Tibial nerve (tissue), 4 donors: ENCODE results near the gene AFAP1L2. TPM values are rescaled to one million over a fixed set of nuclear protein-coding genes. Genes with fewer than 3 reads are reported as not detected.
A peak's percentile ranks its signal among the peaks of the same experiment; 100 is the strongest.

Experiments used
- DNase-seq, 2 donors: peaks; one replicate each; pipeline ENCODE4 v3.0.0-alpha.2; 2019; ENCODE audit warnings: low spot score in 2 of 2
- H3K27ac ChIP-seq, 4 donors: fragments of 200-600 bp; sonication (generic) in 3 of 4; one replicate each; pipeline ENCODE4 v1.5.1; 2017 to 2019; ENCODE audit warnings: mild to moderate bottlenecking in 1 of 4
- H3K27me3 ChIP-seq, 2 donors: fragments of 200-600 bp; sonication (generic) in 1 of 2; one replicate each; pipeline versions ENCODE4 v1.5.1 to v1.6.0; 2017 to 2019
- H3K36me3 ChIP-seq, 3 donors: fragments of 200-600 bp; sonication (generic); one replicate each; pipeline ENCODE4 v1.5.1; 2018 to 2019
- H3K4me1 ChIP-seq, 4 donors: fragments of 200-600 bp; sonication (generic) in 3 of 4; one replicate each; pipeline ENCODE4 v1.5.1; 2017 to 2019
- H3K4me3 ChIP-seq, 4 donors: fragments of 200-600 bp; sonication (generic) in 3 of 4; one replicate each; pipeline ENCODE4 v1.5.1; 2017 to 2019; ENCODE audit warnings: mild to moderate bottlenecking in 1 of 4, moderate library complexity in 1 of 4
- H3K9me3 ChIP-seq, 4 donors: fragments of 200-600 bp; sonication (generic) in 3 of 4; one replicate each; pipeline ENCODE4 v1.5.1; 2017 to 2019
- EP300 ChIP-seq, 2 donors: sonication (generic); formaldehyde crosslinking; IDR thresholded peaks; one replicate each; pipeline ENCODE4 v1.6.1; 2017; ENCODE audit warnings: antibody characterized with exemption in 2 of 2, mild to moderate bottlenecking in 1 of 2
- POLR2A ChIP-seq, 2 donors: fragments of 450-650 bp; IDR thresholded peaks; one replicate each; pipeline ENCODE4 v1.6.1; 2017; ENCODE audit warnings: antibody characterized with exemption in 2 of 2, mild to moderate bottlenecking in 2 of 2, moderate library complexity in 2 of 2
- WGBS, 2 donors: methylation state at CpG; one replicate each; pipeline ENCODE4 v1.1.5; 2018; 5-methylcytosine and 5-hydroxymethylcytosine counted together
- total RNA-seq, 4 donors: library from RNA; depleted of rRNA; stranded (reverse); fragments of >200 nt; gene quantifications; one replicate each; pipeline ENCODE4 v1.1.0, GENCODE V29; 2016
- TF ChIP-seq, protein P1 (sequence below), 5 experiments: fragments of 200-600 bp in 3 of 5; fragments of 450-650 bp in 2 of 5; sonication (generic) in 3 of 5; IDR thresholded peaks; one replicate each; pipeline ENCODE4 v1.5.1; 2016 to 2019; ENCODE audit warnings: antibody characterized with exemption in 5 of 5, mild to moderate bottlenecking in 3 of 5, moderate library complexity in 2 of 5

Gene AFAP1L2
- total RNA-seq, 4 donors from 2014 or later = 96.3 to 176 (median 127) TPM

GRCh38 chr10:114301951-114302710, 102.2 kb downstream of the AFAP1L2 start:
- Histone ChIP-seq H3K9me3 (peaks cover 0 to 3% (median 0%) of the 10 kb centered on the region in 4 donors), H3K36me3 (peaks cover 0 to 61% (median 6%) of the 10 kb centered on the region in 3 donors), H3K27me3 (no peaks in the 10 kb centered on the region), H3K4me3 (no peak overlapping the region), H3K27ac (peak overlapping the region; percentile 8 to 83 (median 50)), H3K4me1 (peaks cover 0 to 53% (median 14%) of the 10 kb centered on the region in 4 donors)
- TF ChIP-seq, protein P1, sequence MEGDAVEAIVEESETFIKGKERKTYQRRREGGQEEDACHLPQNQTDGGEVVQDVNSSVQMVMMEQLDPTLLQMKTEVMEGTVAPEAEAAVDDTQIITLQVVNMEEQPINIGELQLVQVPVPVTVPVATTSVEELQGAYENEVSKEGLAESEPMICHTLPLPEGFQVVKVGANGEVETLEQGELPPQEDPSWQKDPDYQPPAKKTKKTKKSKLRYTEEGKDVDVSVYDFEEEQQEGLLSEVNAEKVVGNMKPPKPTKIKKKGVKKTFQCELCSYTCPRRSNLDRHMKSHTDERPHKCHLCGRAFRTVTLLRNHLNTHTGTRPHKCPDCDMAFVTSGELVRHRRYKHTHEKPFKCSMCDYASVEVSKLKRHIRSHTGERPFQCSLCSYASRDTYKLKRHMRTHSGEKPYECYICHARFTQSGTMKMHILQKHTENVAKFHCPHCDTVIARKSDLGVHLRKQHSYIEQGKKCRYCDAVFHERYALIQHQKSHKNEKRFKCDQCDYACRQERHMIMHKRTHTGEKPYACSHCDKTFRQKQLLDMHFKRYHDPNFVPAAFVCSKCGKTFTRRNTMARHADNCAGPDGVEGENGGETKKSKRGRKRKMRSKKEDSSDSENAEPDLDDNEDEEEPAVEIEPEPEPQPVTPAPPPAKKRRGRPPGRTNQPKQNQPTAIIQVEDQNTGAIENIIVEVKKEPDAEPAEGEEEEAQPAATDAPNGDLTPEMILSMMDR (IDR thresholded peaks at IDR 0.05) = no peak
- TF ChIP-seq EP300 (IDR thresholded peaks at IDR 0.05) = no peak
- TF ChIP-seq POLR2A (IDR thresholded peaks at IDR 0.05) = no peak
- WGBS, 2 donors = 27 to 34% methylated on average over 13 to 14 of the region's 14 CpGs
- no peak for DNase-seq

DNA sequence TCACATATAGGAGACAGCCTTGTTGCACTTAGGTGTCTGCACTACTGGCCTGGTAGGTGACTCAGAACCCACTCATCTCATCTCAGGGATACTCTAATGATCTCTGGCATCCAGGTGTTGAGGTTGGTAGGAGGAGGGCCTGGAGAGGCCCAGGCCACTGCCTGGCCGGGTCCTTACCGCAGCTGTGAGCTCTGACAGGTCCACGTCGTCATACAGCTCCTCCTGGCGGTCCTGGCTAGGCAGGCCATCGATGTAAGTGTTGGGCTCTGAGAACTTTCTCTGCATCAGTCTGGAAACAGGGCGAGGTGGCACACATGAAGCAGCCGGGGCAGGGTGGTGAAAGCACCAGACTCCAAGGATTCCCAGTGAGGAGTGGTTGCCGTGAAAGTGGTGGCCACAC, 103.1 kb downstream of the AFAP1L2 start:
- no peak for DNase-seq
- peaks cover 0 to 12% (median under 1%) of the 10 kb centered on the region in 4 donors for H3K9me3 ChIP-seq
- TF ChIP-seq, protein P1 (IDR thresholded peaks at IDR 0.05) = no peak
- TF ChIP-seq EP300 (IDR thresholded peaks at IDR 0.05) = no peak
- TF ChIP-seq POLR2A (IDR thresholded peaks at IDR 0.05) = no peak
- H3K4me3 ChIP-seq = no peak overlapping the region
- 88 to 92% methylated on average over 5 to 9 of the region's 9 CpGs for WGBS, 2 donors
- H3K27me3 ChIP-seq = no peaks in the 10 kb centered on the region
- H3K36me3 ChIP-seq = peaks cover 9 to 61% (median 11%) of the 10 kb centered on the region in 3 donors
- H3K4me1 ChIP-seq = peaks cover 0 to 44% (median 14%) of the 10 kb centered on the region in 4 donors
- H3K27ac ChIP-seq = peak overlapping the region in 2 of 4 donors; percentile 71 to 83

GRCh38 chr10:114300036-114300645, 104.2 kb downstream of the AFAP1L2 start:
- peaks cover 0 to 39% (median 14%) of the 10 kb centered on the region in 4 donors for H3K4me1 ChIP-seq
- H3K9me3 ChIP-seq = peaks cover 0 to 23% (median 6%) of the 10 kb centered on the region in 4 donors
- peak overlapping the region in 1 of 4 donors; percentile 11 for H3K27ac ChIP-seq
- no peak overlapping the region for H3K4me3 ChIP-seq
- no peak for TF ChIP-seq POLR2A (IDR thresholded peaks at IDR 0.05)
- TF ChIP-seq, protein P1 (IDR thresholded peaks at IDR 0.05) = no peak
- 83 to 86% methylated on average over 15 to 16 of the region's 16 CpGs for WGBS, 2 donors
- DNase-seq = no peak
- peaks cover 11 to 72% (median 16%) of the 10 kb centered on the region in 3 donors for H3K36me3 ChIP-seq
- no peaks in the 10 kb centered on the region for H3K27me3 ChIP-seq

GRCh38 chr10:114297136-114297705, 107.1 kb downstream of the AFAP1L2 start:
- Histone ChIP-seq H3K4me1 (peaks cover 0 to 12% (median 4%) of the 10 kb centered on the region in 4 donors), H3K9me3 (peaks cover 0 to 26% (median 8%) of the 10 kb centered on the region in 4 donors), H3K27ac (peak overlapping the region in 1 of 4 donors; percentile 3), H3K36me3 (peaks cover 11 to 96% (median 19%) of the 10 kb centered on the region in 3 donors), H3K4me3 (no peak overlapping the region), H3K27me3 (no peaks in the 10 kb centered on the region)
- no peak for DNase-seq
- 98% methylated on average over 9 to 14 of the region's 14 CpGs for WGBS, 2 donors
- TF ChIP-seq, protein P1 (IDR thresholded peaks at IDR 0.05) = no peak
- TF ChIP-seq EP300 (IDR thresholded peaks at IDR 0.05) = no peak
- no peak for TF ChIP-seq POLR2A (IDR thresholded peaks at IDR 0.05)
